Gastroesophageal sphincter (tissue), 4 donors: Measurements from ENCODE around the gene RALGPS2. TPM values are rescaled to one million over a fixed set of nuclear protein-coding genes. Genes with fewer than 3 reads are reported as not detected.
"Not testable (repeated sequence)": the region's sequence is repeated elsewhere in the genome, so short reads cannot be mapped to it uniquely, and the experiment has no call there.

ENCODE experiments used
- ATAC-seq: fragments of 150-250 bp; one replicate; pipeline ENCODE4 v1.9.1; 2016; ENCODE audit warnings: mild to moderate bottlenecking, moderate library complexity
- H3K27ac ChIP-seq, 4 donors: fragments of 200-600 bp; sonication (generic) in 3 of 4; 1 replicate in 3 of 4; 2 replicates in 1 of 4; pipeline ENCODE4 v1.5.1; 2016 to 2019
- H3K27me3 ChIP-seq: fragments of 200-600 bp; sonication (generic); one replicate; pipeline ENCODE4 v1.5.1; 2019
- H3K36me3 ChIP-seq, 2 donors: fragments of 200-600 bp; sonication (generic); one replicate each; pipeline ENCODE4 v1.5.1; 2019; ENCODE audit warnings: control low read depth in 1 of 2
- H3K4me1 ChIP-seq, 3 donors: fragments of 200-600 bp; sonication (generic); 1 replicate in 2 of 3; 2 replicates in 1 of 3; pipeline ENCODE4 v1.5.1; 2016 to 2019; ENCODE audit warnings: control low read depth in 2 of 3
- H3K4me3 ChIP-seq, 2 donors: fragments of 200-600 bp; sonication (generic); one replicate each; pipeline ENCODE4 v1.5.1; 2019; ENCODE audit warnings: mild to moderate bottlenecking in 1 of 2, moderate library complexity in 1 of 2
- H3K9me3 ChIP-seq, 3 donors: fragments of 200-600 bp; sonication (generic); one replicate each; pipeline ENCODE4 v1.5.1; 2017 to 2019; ENCODE audit warnings: control low read depth in 2 of 3
- CTCF ChIP-seq, 4 experiments: fragments of 200-600 bp in 2 of 4; fragments of 450-650 bp in 2 of 4; sonication (generic) in 1 of 4; IDR thresholded peaks; one replicate each; pipeline ENCODE4 v1.5.1; 2017 to 2019; ENCODE audit warnings: antibody characterized with exemption in 4 of 4, mild to moderate bottlenecking in 2 of 4, moderate library complexity in 2 of 4
- EP300 ChIP-seq: sonication (generic); formaldehyde crosslinking; IDR thresholded peaks from one replicate; pipeline ENCODE4 v1.6.1; 2017; ENCODE audit warnings: antibody characterized with exemption, mild to moderate bottlenecking
- POLR2A ChIP-seq, 2 donors: fragments of 450-650 bp; IDR thresholded peaks; one replicate each; pipeline ENCODE4 v1.6.1; 2017; ENCODE audit warnings: antibody characterized with exemption in 2 of 2, mild to moderate bottlenecking in 2 of 2, moderate library complexity in 1 of 2
- POLR2AphosphoS5 ChIP-seq: sonication (generic); formaldehyde crosslinking; IDR thresholded peaks from one replicate; pipeline ENCODE4 v1.6.1; 2017; ENCODE audit warnings: antibody characterized with exemption
- WGBS, 2 donors: methylation state at CpG; one replicate each; pipeline ENCODE4 v1.1.5; 2018; ENCODE audit warnings: low coverage in 1 of 2; 5-methylcytosine and 5-hydroxymethylcytosine counted together
- total RNA-seq, 4 donors: library from RNA; depleted of rRNA; stranded (reverse); fragments of >200 nt; gene quantifications; one replicate each; pipeline ENCODE4 v1.1.0, GENCODE V29; 2016

Gene RALGPS2
- total RNA-seq, 4 donors from 2014 or later, result 12.0 to 17.7 (median 15.1) TPM

DNA sequence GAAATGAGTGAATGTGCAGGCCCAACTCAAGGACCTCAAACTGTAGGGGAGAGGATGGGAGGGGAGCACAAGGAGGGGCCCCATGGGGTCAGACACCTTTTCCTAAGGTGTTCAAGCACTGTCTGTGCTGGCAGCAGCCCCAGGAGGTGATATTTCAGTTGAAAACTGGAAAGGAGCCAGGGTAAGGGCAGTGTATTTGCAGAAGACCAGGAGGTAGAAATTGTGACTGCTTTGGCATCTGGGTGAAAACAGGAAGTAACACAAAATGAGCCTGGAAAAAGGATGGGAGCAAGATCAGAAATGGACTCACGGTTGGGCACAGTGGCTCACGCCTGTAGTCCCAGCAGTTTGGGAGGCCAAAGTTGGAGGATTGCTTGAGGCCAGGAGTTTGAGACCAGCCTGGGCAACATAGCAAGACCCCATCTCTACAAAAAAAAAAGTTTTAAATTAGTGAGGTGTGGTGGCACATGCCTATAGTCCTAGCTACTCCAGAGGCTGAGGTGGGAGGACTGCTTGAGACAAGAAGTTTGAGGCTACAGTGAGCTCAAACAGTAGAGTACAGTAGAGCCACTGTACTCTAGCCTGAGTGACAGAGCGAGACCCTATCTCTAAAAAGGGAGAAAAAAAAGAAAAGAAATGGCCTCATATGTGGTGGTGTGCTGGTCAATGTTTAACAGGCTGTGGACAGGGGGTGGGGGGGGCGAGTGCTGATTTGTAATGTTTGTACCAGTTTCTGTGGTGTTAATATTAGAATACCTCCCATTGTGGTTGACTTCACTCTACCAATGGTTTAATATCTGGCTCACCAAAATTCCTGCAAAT, 222.0 kb downstream of the RALGPS2 start:
- Histone ChIP-seq H3K4me1 (peaks cover 0 to 42% (median 13%) of the 10 kb centered on the region in 3 donors), H3K36me3 (no peaks in the 10 kb centered on the region), H3K27me3 (no peaks in the 10 kb centered on the region), H3K27ac (peak overlapping the region in 1 of 4 donors; percentile 6), H3K4me3 (no peak overlapping the region), H3K9me3 (no peaks in the 10 kb centered on the region)
- TF ChIP-seq CTCF (IDR thresholded peaks at IDR 0.05) (no peak), POLR2AphosphoS5 (no peak), EP300 (no peak), POLR2A (IDR thresholded peaks at IDR 0.05) (no peak)
- 68 to 78% methylated on average over 3 to 4 of the region's 4 CpGs for WGBS, 2 donors
- ATAC-seq, result no peak

GRCh38 chr1:178947677-178947981, 222.6 kb downstream of the RALGPS2 start:
- Histone ChIP-seq H3K4me1 (peaks cover 0 to 42% (median 13%) of the 10 kb centered on the region in 3 donors), H3K36me3 (no peaks in the 10 kb centered on the region), H3K27ac (no peak overlapping the region), H3K4me3 (no peak overlapping the region), H3K9me3 (no peaks in the 10 kb centered on the region), H3K27me3 (no peaks in the 10 kb centered on the region)
- no peak for TF ChIP-seq POLR2A (IDR thresholded peaks at IDR 0.05)
- no peak for TF ChIP-seq CTCF (IDR thresholded peaks at IDR 0.05)
- TF ChIP-seq POLR2AphosphoS5, result no peak
- no peak for TF ChIP-seq EP300
- 92 to 97% methylated on average over 3 of the region's 3 CpGs for WGBS, 2 donors
- no peak for ATAC-seq

GRCh38 chr1:178948676-178949075, 223.6 kb downstream of the RALGPS2 start:
- Histone ChIP-seq H3K36me3 (no peaks in the 10 kb centered on the region), H3K9me3 (no peaks in the 10 kb centered on the region), H3K27me3 (no peaks in the 10 kb centered on the region), H3K4me1 (peaks cover 0 to 44% (median 22%) of the 10 kb centered on the region in 3 donors), H3K27ac (no peak overlapping the region), H3K4me3 (no peak overlapping the region)
- ATAC-seq, result no peak
- TF ChIP-seq EP300, result no peak
- TF ChIP-seq CTCF (IDR thresholded peaks at IDR 0.05), result no peak
- no peak for TF ChIP-seq POLR2A (IDR thresholded peaks at IDR 0.05)
- TF ChIP-seq POLR2AphosphoS5, result no peak
- 31 to 38% methylated on average over 2 to 4 of the region's 4 CpGs for WGBS, 2 donors

GRCh38 chr1:178949866-178950265, 224.8 kb downstream of the RALGPS2 start:
- ATAC-seq, H3K36me3 ChIP-seq, H3K27me3 ChIP-seq, H3K4me3 ChIP-seq, H3K9me3 ChIP-seq: not testable (repeated sequence)
- peak overlapping the region in 1 of 4 donors; percentile 22 for H3K27ac ChIP-seq
- peaks cover 0 to 51% (median 26%) of the 10 kb centered on the region in 3 donors for H3K4me1 ChIP-seq
- WGBS, 2 donors, result 71% methylated on average over 1 of the region's 4 CpGs; no CpG with 5 or more reads in 1 of the 2 donors

GRCh38 chr1:178951600-178951999, 226.6 kb downstream of the RALGPS2 start:
- H3K36me3 ChIP-seq, result no peaks in the 10 kb centered on the region
- 75 to 86% methylated on average over 3 to 4 of the region's 4 CpGs for WGBS, 2 donors
- no peak overlapping the region for H3K4me3 ChIP-seq
- ATAC-seq, result no peak
- peaks cover 0 to 51% (median 26%) of the 10 kb centered on the region in 3 donors for H3K4me1 ChIP-seq
- TF ChIP-seq POLR2AphosphoS5, result no peak
- TF ChIP-seq EP300, result no peak
- no peak for TF ChIP-seq CTCF (IDR thresholded peaks at IDR 0.05)
- no peak for TF ChIP-seq POLR2A (IDR thresholded peaks at IDR 0.05)
- H3K27ac ChIP-seq, result peak overlapping the region in 2 of 4 donors; percentile 1 to 77
- no peaks in the 10 kb centered on the region for H3K9me3 ChIP-seq
- H3K27me3 ChIP-seq, result no peaks in the 10 kb centered on the region
